GM19043 (cell line): ENCODE results near the gene AGO3.

ENCODE experiments used
- ATAC-seq: cut with Tn5 transposase; IDR thresholded peaks from one replicate; pipeline ENCODE4 v1.9.1; 2021; ENCODE audit warnings: low read depth; ENCODE audit not compliant: unreplicated experiment

AGO3 gene

GRCh38 chr1:36116901-36117300 lies 186.0 kb downstream of the AGO3 start:
- ATAC-seq, result no peak

GRCh38 chr1:36118447-36119204 lies 187.7 kb downstream of the AGO3 start:
- no peak for ATAC-seq

DNA sequence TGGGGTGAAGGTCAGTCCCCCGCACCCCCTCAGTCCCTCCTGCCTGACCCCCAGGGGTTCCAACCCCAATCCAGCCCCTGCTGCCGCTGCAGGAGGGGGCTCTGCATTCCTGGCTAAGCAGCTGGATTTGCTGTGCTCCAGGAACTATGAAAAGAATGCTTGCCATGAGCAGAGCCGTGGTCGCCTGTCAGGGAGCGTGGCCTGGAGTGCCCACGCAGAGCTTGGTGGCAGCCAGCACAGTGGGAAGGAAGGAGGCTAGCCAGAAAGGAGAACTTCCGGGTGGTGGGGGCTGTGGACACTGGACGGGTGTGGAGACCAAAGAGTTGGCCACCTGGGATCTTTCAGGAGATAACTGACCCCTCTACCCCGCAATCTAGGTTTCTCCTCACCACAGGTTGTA lies 188.6 kb downstream of the AGO3 start:
- no peak for ATAC-seq
